Neuron (in vitro differentiated cells): Measurements from ENCODE around the gene ZSCAN5C.

Experiments
- H2AFZ ChIP-seq: one replicate; pipeline ENCODE4 v1.6.1; 2013; ENCODE audit warnings: low read depth, mild to moderate bottlenecking, inconsistent platforms, low read length, moderate library complexity
- H3K27me3 ChIP-seq: one replicate; pipeline ENCODE4 v1.6.1; 2013; ENCODE audit warnings: low read length; ENCODE audit not compliant: insufficient read depth
- H3K36me3 ChIP-seq: one replicate; pipeline ENCODE4 v1.6.1; 2013; ENCODE audit warnings: low read length; ENCODE audit not compliant: insufficient read depth
- H3K4me1 ChIP-seq: one replicate; pipeline ENCODE4 v1.6.1; 2013; ENCODE audit warnings: low read length; ENCODE audit not compliant: insufficient read depth
- H3K4me3 ChIP-seq: 2 replicates; pipeline ENCODE4 v1.5.1; 2013; ENCODE audit warnings: mild to moderate bottlenecking, low read length, moderate library complexity
- H3K9me3 ChIP-seq: one replicate; pipeline ENCODE4 v1.6.1; 2013; ENCODE audit warnings: low read length

ZSCAN5C gene, protein sequence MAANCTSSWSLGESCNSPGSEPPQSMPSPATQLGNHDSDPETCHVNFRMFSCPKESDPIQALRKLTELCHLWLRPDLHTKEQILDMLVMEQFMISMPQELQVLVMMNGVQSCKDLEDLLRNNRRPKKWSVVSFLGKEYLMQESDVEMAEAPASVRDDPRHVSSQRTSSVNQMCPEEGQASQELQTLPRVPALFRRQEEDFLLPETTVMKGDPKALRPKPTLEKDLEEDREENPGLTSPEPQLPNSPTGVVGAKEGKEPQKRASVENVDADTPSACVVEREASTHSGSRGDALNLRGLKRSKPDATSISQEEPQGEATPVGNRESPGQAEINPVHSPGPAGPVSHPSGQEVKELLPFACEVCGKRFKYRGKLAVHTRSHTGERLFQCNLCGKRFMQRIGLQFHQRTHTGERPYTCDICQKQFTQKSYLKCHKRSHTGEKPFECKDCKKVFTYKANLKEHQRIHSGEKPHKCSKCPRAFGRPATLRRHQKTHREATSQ

GRCh38 chr19:56201973-56202372, at the start of gene ZSCAN5C:
TSS of gene ZSCAN5C (plus strand) at chr19:56202273. CDS start at chr19:56205914, 3,641 bp downstream.
- no peak within 1 kb of the TSS for H3K4me3 ChIP-seq

GRCh38 chr19:56152644-56153043, 49.4 kb upstream of the ZSCAN5C start:
- H3K27me3 ChIP-seq = no peaks in the 10 kb centered on the region
- no peaks in the 10 kb centered on the region for H3K4me1 ChIP-seq
- peaks cover 11% of the 10 kb centered on the region for H3K9me3 ChIP-seq
- H3K4me3 ChIP-seq = no peak overlapping the region
- no peak overlapping the region for H2AFZ ChIP-seq
- H3K36me3 ChIP-seq = peaks cover 39% of the 10 kb centered on the region

More at GRCh38 chr19:56201973-56202372, at the start of gene ZSCAN5C:
- Histone ChIP-seq H3K4me1 (no peaks in the 10 kb centered on the region), H3K27me3 (no peaks in the 10 kb centered on the region), H3K9me3 (no peaks in the 10 kb centered on the region), H2AFZ (no peak within 1 kb of the TSS), H3K36me3 (no peaks in the 10 kb centered on the region)

GRCh38 chr19:56153507-56153906, 48.6 kb upstream of the ZSCAN5C start:
- H3K4me1 ChIP-seq = no peaks in the 10 kb centered on the region
- H3K4me3 ChIP-seq = no peak overlapping the region
- H3K9me3 ChIP-seq = peaks cover 5% of the 10 kb centered on the region
- no peak overlapping the region for H2AFZ ChIP-seq
- H3K27me3 ChIP-seq = no peaks in the 10 kb centered on the region
- H3K36me3 ChIP-seq = peaks cover 31% of the 10 kb centered on the region

DNA sequence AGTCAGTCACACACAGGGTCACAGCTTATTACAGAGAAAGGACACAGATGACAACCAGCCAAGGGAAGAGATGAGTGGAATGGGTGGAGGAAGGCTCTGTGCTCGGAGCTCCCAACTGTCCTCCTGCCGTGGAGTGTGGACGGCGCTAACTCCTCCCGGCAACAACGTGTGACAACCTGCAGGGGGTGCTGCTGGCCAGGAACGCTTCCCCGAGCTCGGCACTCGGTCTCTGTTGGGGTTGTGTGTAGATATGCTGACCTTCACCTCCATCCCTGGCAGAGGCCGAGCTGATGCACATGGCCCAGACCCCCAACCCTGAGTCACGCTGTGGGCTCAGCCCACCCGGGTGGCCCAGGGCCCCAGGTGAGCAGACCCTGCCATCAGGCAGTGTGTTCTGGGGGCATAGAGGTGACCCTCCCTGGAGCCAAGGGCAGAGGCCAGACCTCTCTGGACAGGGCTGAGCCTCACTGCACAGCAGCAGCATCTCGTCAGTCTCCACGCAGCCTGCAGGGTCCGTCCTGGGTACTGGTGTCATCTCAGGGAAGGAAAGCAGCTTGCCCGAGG, 46.9 kb upstream of the ZSCAN5C start:
- no peaks in the 10 kb centered on the region for H3K9me3 ChIP-seq
- no peaks in the 10 kb centered on the region for H3K27me3 ChIP-seq
- no peaks in the 10 kb centered on the region for H3K4me1 ChIP-seq
- peaks cover 33% of the 10 kb centered on the region for H3K36me3 ChIP-seq
- H2AFZ ChIP-seq = no peak overlapping the region
- H3K4me3 ChIP-seq = no peak overlapping the region

GRCh38 chr19:56156768-56157167, 45.3 kb upstream of the ZSCAN5C start:
- no peak overlapping the region for H3K4me3 ChIP-seq
- H2AFZ ChIP-seq = no peak overlapping the region
- no peaks in the 10 kb centered on the region for H3K4me1 ChIP-seq
- no peaks in the 10 kb centered on the region for H3K27me3 ChIP-seq
- no peaks in the 10 kb centered on the region for H3K9me3 ChIP-seq
- peaks cover 33% of the 10 kb centered on the region for H3K36me3 ChIP-seq

- H3K36me3 ChIP-seq = peaks cover 33% of the 10 kb centered on the region
- no peaks in the 10 kb centered on the region for H3K4me1 ChIP-seq
- no peaks in the 10 kb centered on the region for H3K27me3 ChIP-seq
- H2AFZ ChIP-seq = no peak overlapping the region
- H3K9me3 ChIP-seq = no peaks in the 10 kb centered on the region
- H3K4me3 ChIP-seq = no peak overlapping the region
Observed at GRCh38 chr19:56158170-56158757, 43.8 kb upstream of the ZSCAN5C start.

GRCh38 chr19:56159009-56159559, 43.0 kb upstream of the ZSCAN5C start:
- H3K36me3 ChIP-seq = peaks cover 33% of the 10 kb centered on the region
- H3K4me3 ChIP-seq = no peak overlapping the region
- H3K9me3 ChIP-seq = no peaks in the 10 kb centered on the region
- no peak overlapping the region for H2AFZ ChIP-seq
- H3K4me1 ChIP-seq = no peaks in the 10 kb centered on the region
- no peaks in the 10 kb centered on the region for H3K27me3 ChIP-seq

GRCh38 chr19:56159622-56160271, 42.3 kb upstream of the ZSCAN5C start:
- no peaks in the 10 kb centered on the region for H3K4me1 ChIP-seq
- no peaks in the 10 kb centered on the region for H3K9me3 ChIP-seq
- H3K27me3 ChIP-seq = no peaks in the 10 kb centered on the region
- H3K4me3 ChIP-seq = no peak overlapping the region
- peaks cover 33% of the 10 kb centered on the region for H3K36me3 ChIP-seq
- H2AFZ ChIP-seq = no peak overlapping the region

- Histone ChIP-seq H3K27me3 (no peaks in the 10 kb centered on the region), H2AFZ (no peak overlapping the region), H3K4me3 (no peak overlapping the region)
Observed at GRCh38 chr19:56161534-56161933, 40.5 kb upstream of the ZSCAN5C start.

DNA sequence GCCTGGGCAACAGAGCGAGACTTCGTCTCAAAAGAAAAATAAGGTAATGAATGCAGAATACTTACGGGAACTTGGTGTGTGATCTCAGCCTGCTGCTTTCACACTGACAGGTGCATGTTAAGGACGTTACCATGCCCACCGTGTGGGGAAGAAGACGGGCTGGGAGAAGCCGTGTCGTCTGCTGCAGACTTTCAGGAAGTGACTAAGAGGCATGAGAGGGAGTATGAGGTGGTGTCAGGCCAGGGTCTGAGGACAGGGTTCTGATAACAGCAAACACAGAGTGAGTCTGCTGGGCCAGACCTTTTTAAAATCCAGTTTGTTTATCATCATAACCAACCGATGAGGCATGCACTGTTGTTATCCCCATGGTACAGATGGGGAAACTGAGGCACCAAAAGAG, 39.8 kb upstream of the ZSCAN5C start:
- H3K27me3 ChIP-seq = no peaks in the 10 kb centered on the region
- H3K36me3 ChIP-seq = peaks cover 10% of the 10 kb centered on the region
- no peaks in the 10 kb centered on the region for H3K9me3 ChIP-seq
- no peak overlapping the region for H3K4me3 ChIP-seq
- H2AFZ ChIP-seq = no peak overlapping the region
- no peaks in the 10 kb centered on the region for H3K4me1 ChIP-seq

More at GRCh38 chr19:56161534-56161933, 40.5 kb upstream of the ZSCAN5C start:
- Histone ChIP-seq H3K36me3 (peaks cover 16% of the 10 kb centered on the region), H3K4me1 (no peaks in the 10 kb centered on the region), H3K9me3 (no peaks in the 10 kb centered on the region)

DNA sequence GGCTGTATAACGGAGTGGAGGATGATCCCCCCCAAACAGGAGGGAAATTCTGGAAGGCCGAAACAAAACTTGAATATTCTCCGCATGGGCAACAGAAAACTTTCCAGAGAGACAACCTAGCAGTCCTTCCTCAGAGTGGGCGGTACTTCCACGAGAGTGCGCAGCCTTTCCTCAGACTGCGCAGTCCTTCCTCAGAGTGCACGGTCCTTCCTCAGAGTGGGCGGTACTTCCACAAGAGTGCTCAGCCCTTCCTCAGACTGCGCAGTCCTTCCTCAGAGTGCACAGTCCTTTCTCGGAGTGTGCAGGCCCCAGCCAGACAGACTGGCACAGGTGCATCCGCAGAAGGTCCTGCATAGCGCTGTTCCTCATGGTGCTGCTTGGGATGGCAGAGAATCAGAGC, 39.0 kb upstream of the ZSCAN5C start:
- peaks cover 10% of the 10 kb centered on the region for H3K36me3 ChIP-seq
- H3K27me3 ChIP-seq = no peaks in the 10 kb centered on the region
- no peak overlapping the region for H2AFZ ChIP-seq

DNA sequence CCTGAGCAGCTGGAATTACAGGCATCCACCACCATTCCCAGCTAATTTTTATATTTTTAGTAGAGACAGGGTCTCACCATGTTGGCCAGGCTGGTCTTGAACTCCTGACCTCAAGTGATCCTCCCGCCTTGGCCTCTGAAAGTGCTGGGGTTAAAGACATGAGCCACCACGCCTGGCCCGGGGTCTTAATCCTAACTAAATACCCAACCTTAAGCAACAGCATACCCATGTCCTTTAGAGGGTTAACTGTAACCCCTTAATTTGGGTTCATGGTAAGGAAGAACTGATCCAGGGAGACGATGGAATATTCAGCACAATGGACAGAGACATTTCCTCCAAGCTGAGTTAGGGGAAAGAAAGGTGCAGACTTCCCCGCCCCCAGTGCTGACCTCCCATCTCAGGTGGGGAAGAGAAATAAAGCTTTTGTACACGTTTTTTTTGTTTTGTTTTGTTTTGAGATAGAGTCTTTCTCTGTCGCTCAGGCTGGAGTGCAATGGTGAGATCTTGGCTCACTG, 35.0 kb upstream of the ZSCAN5C start:
- no peaks in the 10 kb centered on the region for H3K36me3 ChIP-seq
- H3K27me3 ChIP-seq = no peaks in the 10 kb centered on the region
- no peak overlapping the region for H2AFZ ChIP-seq
- no peaks in the 10 kb centered on the region for H3K4me1 ChIP-seq
- no peak overlapping the region for H3K4me3 ChIP-seq
- no peaks in the 10 kb centered on the region for H3K9me3 ChIP-seq

More for the DNA sequence above, 39.0 kb upstream of the ZSCAN5C start:
- H3K4me1 ChIP-seq = no peaks in the 10 kb centered on the region
- H3K9me3 ChIP-seq = no peaks in the 10 kb centered on the region
- no peak overlapping the region for H3K4me3 ChIP-seq
